ENCODE data around the gene PYGM. TPM values are rescaled to one million over a fixed set of nuclear protein-coding genes. Genes with fewer than 3 reads are reported as not detected.

Gene PYGM
- total RNA-seq, 1 donor, result 1.7 TPM

DNA sequence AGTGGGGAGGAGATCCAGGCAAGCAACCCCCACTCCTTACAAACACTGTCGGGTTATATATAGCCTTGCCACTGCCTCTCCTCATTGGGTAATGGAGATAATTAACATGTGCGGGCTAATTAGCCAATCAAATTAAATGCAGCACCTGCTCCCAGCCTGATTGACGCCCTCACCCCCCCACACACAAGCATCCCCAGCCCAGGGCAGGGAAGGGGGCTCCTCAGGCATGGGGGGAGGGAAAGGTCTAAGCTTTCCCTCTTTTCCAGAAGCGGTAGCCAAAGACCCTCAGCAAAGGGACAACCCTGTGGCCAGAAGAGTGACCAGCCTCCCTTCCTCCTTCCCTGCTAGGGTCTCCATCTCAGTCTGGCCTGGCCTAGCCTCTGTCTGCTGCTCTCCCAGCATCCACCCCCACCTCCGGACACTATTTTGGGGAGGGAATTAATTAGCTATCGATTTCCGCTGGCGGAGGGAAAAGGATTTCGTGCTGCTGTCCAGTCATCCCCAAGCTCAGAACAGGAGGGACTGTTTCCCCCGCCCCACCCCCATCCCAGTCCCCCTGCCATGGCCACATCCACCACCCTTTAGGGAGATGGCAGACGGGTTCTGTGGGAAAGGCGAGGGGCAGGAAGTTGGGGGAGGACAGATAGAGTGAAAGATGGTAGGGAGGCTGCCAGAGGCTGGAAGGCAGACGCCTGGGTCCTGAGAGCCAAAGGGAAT lies 43.9 kb downstream of the PYGM start:
- no peak for DNase-seq (ENCODE audit: low read depth)
- H3K4me3 ChIP-seq (ENCODE audit: low read depth, low read length), result no peak overlapping the region
- TF ChIP-seq, protein P1, sequence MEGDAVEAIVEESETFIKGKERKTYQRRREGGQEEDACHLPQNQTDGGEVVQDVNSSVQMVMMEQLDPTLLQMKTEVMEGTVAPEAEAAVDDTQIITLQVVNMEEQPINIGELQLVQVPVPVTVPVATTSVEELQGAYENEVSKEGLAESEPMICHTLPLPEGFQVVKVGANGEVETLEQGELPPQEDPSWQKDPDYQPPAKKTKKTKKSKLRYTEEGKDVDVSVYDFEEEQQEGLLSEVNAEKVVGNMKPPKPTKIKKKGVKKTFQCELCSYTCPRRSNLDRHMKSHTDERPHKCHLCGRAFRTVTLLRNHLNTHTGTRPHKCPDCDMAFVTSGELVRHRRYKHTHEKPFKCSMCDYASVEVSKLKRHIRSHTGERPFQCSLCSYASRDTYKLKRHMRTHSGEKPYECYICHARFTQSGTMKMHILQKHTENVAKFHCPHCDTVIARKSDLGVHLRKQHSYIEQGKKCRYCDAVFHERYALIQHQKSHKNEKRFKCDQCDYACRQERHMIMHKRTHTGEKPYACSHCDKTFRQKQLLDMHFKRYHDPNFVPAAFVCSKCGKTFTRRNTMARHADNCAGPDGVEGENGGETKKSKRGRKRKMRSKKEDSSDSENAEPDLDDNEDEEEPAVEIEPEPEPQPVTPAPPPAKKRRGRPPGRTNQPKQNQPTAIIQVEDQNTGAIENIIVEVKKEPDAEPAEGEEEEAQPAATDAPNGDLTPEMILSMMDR (IDR thresholded peaks at IDR 0.05; ENCODE audit: insufficient read depth, low read depth, low read length), result no peak

DNA sequence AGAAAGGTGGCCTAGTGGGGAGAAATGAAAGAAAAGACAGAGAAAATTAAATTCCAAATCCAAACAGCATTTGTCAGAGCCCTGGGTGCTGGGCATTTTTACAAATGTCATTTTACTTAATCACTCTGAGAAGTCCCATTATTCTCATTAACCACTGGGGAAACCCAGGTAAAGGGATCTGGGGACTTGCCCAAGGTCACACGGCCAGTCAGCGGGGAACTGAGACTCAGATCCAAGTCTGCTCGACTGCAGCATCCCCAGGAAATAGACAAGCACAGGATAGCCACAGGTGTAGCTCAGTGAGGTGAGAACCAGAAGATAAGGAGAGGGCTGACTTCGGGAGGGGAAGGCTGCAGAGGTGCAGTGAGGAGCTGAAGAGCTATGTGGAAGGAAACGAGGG lies 44.7 kb downstream of the PYGM start:
- no peak overlapping the region for H3K4me3 ChIP-seq (ENCODE audit: low read depth, low read length)
- DNase-seq (ENCODE audit: low read depth), result no peak
- TF ChIP-seq, protein P1 (IDR thresholded peaks at IDR 0.05; ENCODE audit: insufficient read depth, low read depth, low read length), result no peak

DNA sequence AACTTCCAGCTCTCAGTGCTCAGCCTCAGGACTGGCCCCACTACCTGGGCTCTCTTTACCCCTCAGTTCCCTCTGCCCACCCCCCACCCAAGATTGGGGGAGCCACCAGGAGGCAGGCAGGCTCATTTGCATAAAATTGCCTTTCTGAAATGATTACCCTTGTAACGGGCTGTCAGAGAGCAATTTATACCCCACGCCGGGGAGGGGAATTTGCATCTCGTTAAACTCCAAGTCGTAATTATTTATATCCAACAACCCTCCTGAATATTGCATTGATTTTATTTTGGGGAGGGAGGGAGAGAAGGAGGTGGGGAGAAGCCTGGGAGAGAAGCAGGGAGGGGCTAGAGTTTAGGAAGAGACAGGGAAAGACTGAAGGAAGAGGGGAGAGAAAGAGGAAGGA lies 45.1 kb downstream of the PYGM start:
- TF ChIP-seq, protein P1 (IDR thresholded peaks at IDR 0.05; ENCODE audit: insufficient read depth, low read depth, low read length), result no peak
- DNase-seq (ENCODE audit: low read depth), result no peak

DNA sequence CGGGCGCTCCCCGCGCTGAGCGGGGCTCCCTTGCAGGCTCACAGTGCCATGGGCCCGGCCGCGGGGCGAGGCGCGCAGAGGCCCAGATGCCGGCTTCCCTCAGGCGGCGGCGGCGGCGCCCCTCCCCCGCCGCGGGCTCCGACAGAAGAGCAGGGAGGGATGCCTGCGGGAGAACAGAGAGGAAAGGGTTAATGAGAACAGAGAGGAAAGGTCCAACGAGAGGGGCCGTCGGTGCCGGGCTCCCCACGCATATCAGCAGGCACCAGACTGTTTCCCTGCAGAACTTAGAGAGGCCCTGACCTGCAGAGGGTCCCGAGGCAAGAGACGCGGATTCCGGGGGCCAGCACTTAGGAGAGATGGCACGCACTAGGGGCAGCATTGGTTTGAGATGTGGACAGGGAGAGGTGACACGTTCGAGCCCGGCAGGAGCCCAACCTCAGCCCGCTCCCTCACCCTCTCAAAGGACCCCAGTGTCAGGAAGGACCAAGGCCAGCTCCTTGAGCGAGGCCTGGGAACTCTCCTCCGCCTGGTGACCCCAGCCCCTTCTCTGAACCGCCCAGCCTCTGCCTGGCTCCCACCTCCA lies 45.9 kb downstream of the PYGM start:
- TF ChIP-seq, protein P1 (IDR thresholded peaks at IDR 0.05; ENCODE audit: insufficient read depth, low read depth, low read length), result no peak
- H3K4me3 ChIP-seq (ENCODE audit: low read depth, low read length), result no peak overlapping the region
- no peak for DNase-seq (ENCODE audit: low read depth)

More for the DNA sequence above, 45.1 kb downstream of the PYGM start:
- no peak overlapping the region for H3K4me3 ChIP-seq (ENCODE audit: low read depth, low read length)

DNA sequence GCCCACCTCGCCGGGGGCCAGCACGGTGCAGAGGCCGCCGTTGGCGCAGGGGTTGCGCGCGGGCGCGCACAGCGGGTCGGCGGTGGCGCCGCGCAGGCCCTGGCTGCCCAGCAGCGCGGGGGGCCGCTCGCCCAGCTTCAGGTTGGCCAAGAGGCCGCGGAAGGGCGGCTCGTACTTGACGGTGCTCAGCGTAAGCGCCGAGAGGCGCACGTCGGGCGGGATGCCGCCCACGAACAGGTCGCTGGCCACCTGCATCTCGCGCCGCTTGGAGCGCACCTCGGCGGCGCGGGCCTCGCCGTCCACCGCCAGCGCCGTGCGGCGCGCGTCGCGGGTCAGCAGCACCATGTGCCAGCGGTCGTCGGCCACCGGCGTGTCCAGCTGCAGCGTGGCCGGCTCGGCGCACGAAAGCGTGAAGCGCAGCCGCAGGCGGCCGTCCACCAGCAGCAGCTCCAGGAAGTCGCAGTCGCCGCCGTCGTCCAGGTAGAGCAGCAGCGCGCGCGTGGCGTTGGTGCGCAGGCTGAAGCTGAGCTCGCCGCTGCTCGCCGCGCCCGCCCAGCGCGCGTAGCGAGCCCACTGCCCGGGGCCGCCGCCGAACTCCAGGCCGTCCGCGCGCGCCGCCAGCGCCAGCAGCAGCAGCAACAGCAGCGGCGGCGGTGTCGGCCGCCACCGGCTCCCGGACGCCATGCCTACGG lies 46.6 kb downstream of the PYGM start:
- TF ChIP-seq, protein P1 (IDR thresholded peaks at IDR 0.05; ENCODE audit: insufficient read depth, low read depth, low read length), result no peak
- peak; percentile 58 for DNase-seq (ENCODE audit: low read depth)
- no peak overlapping the region for H3K4me3 ChIP-seq (ENCODE audit: low read depth, low read length)

DNA sequence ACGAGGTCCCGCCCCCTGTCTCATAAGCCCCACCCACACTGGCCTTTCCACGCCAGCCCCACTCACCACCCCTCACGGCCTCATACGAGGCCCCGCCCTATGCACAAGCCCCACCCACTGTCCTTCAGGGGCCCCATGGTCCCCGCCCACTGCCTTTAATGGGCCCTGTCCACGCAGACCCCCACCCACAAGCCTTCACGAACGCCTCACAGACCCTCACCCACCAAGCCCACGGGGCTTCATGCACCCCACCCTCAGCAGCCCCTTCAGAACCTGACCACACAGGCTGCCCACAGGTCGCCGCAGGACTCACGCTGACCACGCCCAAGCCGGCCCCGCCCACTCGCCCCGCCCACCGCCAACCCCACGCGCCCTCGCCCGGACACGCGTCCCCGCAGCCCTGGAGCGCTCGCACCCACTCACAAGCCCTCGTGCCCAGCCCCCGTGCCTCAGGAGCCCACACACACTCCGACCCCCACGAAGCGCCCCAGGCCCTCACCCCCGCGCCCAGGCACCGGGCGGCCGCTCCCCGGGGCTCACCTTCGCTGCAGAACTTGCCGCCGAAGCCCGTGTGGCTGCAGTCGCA lies 47.3 kb downstream of the PYGM start:
- no peak overlapping the region for H3K4me3 ChIP-seq (ENCODE audit: low read depth, low read length)
- TF ChIP-seq, protein P1 (IDR thresholded peaks at IDR 0.05; ENCODE audit: insufficient read depth, low read depth, low read length), result no peak
- no peak for DNase-seq (ENCODE audit: low read depth)

All from fibroblast of villous mesenchyme (primary cell).